Measurements from ENCODE around the gene PLCD3. TPM values are rescaled to one million over a fixed set of nuclear protein-coding genes. Genes with fewer than 3 reads are reported as not detected.

PLCD3 gene
- total and polyA plus RNA-seq, 10 of the 15 experiments (the other 5 are each of a cell fraction or from before 2014, with no cell fraction given), result 0.02 to 1.6 (median 0.44) TPM

- H3K9ac ChIP-seq (ENCODE audit: control insufficient read depth, insufficient read depth, low read length), result no peak overlapping the region
- TF ChIP-seq, protein P1, sequence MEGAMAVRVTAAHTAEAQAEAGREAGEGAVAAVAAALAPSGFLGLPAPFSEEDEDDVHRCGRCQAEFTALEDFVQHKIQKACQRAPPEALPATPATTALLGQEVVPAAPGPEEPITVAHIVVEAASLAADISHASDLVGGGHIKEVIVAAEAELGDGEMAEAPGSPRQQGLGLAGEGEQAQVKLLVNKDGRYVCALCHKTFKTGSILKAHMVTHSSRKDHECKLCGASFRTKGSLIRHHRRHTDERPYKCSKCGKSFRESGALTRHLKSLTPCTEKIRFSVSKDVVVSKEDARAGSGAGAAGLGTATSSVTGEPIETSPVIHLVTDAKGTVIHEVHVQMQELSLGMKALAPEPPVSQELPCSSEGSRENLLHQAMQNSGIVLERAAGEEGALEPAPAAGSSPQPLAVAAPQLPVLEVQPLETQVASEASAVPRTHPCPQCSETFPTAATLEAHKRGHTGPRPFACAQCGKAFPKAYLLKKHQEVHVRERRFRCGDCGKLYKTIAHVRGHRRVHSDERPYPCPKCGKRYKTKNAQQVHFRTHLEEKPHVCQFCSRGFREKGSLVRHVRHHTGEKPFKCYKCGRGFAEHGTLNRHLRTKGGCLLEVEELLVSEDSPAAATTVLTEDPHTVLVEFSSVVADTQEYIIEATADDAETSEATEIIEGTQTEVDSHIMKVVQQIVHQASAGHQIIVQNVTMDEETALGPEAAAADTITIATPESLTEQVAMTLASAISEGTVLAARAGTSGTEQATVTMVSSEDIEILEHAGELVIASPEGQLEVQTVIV (IDR thresholded peaks at IDR 0.05; ENCODE audit: borderline replicate concordance, partially characterized antibody), result no peak
- TF ChIP-seq TCF7 (IDR thresholded peaks at IDR 0.05; ENCODE audit: borderline replicate concordance) (no peak), POLR2AphosphoS2 (IDR thresholded peaks at IDR 0.05; ENCODE audit: low read depth, low read length) (no peak), ZNF384 (IDR thresholded peaks at IDR 0.05; ENCODE audit: borderline replicate concordance, low read depth, low read length) (no peak), RAD51 (IDR thresholded peaks at IDR 0.05) (no peak), RB1 (IDR thresholded peaks at IDR 0.05; ENCODE audit: borderline replicate concordance) (no peak), BCL11A (IDR thresholded peaks at IDR 0.05; ENCODE audit: low read depth, low read length) (no peak), POU2F2 (IDR thresholded peaks at IDR 0.05; ENCODE audit: borderline replicate concordance, low read depth, low read length) (no peak), LARP7 (IDR thresholded peaks at IDR 0.05) (no peak)
- TF ChIP-seq, protein P2, sequence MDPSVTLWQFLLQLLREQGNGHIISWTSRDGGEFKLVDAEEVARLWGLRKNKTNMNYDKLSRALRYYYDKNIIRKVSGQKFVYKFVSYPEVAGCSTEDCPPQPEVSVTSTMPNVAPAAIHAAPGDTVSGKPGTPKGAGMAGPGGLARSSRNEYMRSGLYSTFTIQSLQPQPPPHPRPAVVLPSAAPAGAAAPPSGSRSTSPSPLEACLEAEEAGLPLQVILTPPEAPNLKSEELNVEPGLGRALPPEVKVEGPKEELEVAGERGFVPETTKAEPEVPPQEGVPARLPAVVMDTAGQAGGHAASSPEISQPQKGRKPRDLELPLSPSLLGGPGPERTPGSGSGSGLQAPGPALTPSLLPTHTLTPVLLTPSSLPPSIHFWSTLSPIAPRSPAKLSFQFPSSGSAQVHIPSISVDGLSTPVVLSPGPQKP (IDR thresholded peaks at IDR 0.05; ENCODE audit: low read depth, low read length), result no peak
- 37% methylated on average over 17 of the region's 17 CpGs for WGBS (ENCODE audit: insufficient coverage, insufficient replicate concordance, low lambda C conversion rate, missing lambda C conversion rate)
- POLR2A ChIA-PET, result interaction anchor here (0.6 kb wide), 2 partner anchors 13 to 68 kb away, joined by 3 read pairs; no protein-coding TSS in a partner anchor
- no peaks in the 10 kb centered on the region for H3K36me3 ChIP-seq (ENCODE audit: control insufficient read depth in 2 of 2, insufficient read depth in 2 of 2, low read length in 1 of 2)
- H3K27ac ChIP-seq (ENCODE audit: control insufficient read depth, insufficient read depth), result no peak overlapping the region
- H3K4me3 ChIP-seq, result no peak overlapping the region
- H3K27me3 ChIP-seq (replicated peaks in 1 of 2; ENCODE audit: control insufficient read depth in 2 of 2, insufficient read depth in 2 of 2, low read length in 1 of 2), result no peaks in the 10 kb centered on the region
- no peak for DNase-seq (ENCODE audit: low read depth, low spot score)
- H2AFZ ChIP-seq (ENCODE audit: control insufficient read depth, low read depth, low read length), result no peak overlapping the region
- intact Hi-C loops (cut with micrococcal nuclease; ENCODE audit: unreplicated experiment), result no loop called here
- ATAC-seq, result no peak
- CTCF ChIA-PET, result interaction anchor here (0.9 to 9.4 kb wide), 8 partner anchors 17 to 356 kb away, joined by 3 to 82 read pairs (median 4); partner anchors contain the start of gene HEXIM1
- H3K4me1 ChIP-seq (ENCODE audit: control insufficient read depth, insufficient read depth, low read length), result no peaks in the 10 kb centered on the region
- H3K79me2 ChIP-seq (ENCODE audit: control insufficient read depth, insufficient read depth, low read length), result peaks cover 3% of the 10 kb centered on the region; the same call in 1 of the 2 replicates
- in situ Hi-C loops (cut with MboI), result no loop called here
- no peaks in the 10 kb centered on the region for H3K9me3 ChIP-seq (replicated peaks; ENCODE audit: control insufficient read depth, insufficient read depth, low read length)
- FAIRE-seq, result no peak
- SMC1A ChIA-PET (ENCODE audit: uncharacterized antibody, unreplicated experiment), result interaction anchor here (0.8 kb wide), 1 partner anchor 31 kb away, joined by 3 read pairs; no protein-coding TSS in a partner anchor
- no peak overlapping the region for H3K4me2 ChIP-seq (ENCODE audit: control insufficient read depth, insufficient read depth)
- BruUV-seq (replicated peaks), result no TSS peak
- H4K20me1 ChIP-seq (ENCODE audit: control insufficient read depth, insufficient read depth), result no peaks in the 10 kb centered on the region
- RAD21 ChIA-PET (ENCODE audit: unreplicated experiment), result no interaction called here
Measured at GRCh38 chr17:45130681-45131615, 1.4 kb downstream of the PLCD3 start.
